ENCODE results near the gene SLC35A1.

DNA sequence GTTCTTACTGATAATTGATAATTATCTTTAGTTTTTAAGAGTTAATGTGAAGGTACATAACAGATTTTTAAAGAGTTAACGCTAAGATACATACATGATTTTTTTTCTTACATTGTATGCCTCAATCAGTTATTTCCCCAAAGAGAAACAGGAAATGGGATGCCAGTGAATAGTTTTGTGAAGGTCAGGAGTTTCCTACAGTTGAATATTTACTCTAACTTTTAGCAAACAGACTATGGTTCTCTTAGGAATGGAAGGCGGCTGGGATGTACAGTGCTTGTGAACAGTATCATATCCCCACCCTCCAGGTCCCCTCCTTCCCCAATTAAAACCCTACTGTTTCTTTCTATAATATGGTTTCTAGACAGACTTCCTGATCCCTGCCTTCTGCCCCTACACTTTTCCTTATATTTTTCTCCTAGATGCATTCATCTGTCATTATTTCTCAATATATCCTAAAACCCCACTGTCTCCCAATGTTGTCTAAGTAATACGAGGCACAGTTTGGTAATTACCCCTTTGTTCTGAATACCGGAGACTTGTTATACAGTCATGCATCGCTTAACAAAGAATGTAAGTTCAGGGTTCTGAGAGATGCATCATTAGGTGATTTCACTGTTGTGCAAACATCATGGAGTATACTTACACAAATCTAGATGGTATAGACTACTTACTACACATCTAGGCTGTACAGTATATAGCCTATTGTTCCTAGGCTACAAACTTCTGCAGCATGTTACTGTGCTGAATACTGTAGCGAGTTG lies 29.2 kb downstream of the SLC35A1 start:
- TF ChIP-seq USF1 (CRISPR knock-in tag; IDR thresholded peaks at IDR 0.05), result no peak
- no peak for TF ChIP-seq ETV6 (CRISPR knock-in tag; IDR thresholded peaks at IDR 0.05)
- TF ChIP-seq ATF1 (CRISPR knock-in tag; IDR thresholded peaks at IDR 0.05), result no peak
- TF ChIP-seq NFATC4 (CRISPR knock-in tag; IDR thresholded peaks at IDR 0.05), result no peak
- no peak for TF ChIP-seq ZNF416 (CRISPR knock-in tag; IDR thresholded peaks at IDR 0.05)
- TF ChIP-seq, protein P1, sequence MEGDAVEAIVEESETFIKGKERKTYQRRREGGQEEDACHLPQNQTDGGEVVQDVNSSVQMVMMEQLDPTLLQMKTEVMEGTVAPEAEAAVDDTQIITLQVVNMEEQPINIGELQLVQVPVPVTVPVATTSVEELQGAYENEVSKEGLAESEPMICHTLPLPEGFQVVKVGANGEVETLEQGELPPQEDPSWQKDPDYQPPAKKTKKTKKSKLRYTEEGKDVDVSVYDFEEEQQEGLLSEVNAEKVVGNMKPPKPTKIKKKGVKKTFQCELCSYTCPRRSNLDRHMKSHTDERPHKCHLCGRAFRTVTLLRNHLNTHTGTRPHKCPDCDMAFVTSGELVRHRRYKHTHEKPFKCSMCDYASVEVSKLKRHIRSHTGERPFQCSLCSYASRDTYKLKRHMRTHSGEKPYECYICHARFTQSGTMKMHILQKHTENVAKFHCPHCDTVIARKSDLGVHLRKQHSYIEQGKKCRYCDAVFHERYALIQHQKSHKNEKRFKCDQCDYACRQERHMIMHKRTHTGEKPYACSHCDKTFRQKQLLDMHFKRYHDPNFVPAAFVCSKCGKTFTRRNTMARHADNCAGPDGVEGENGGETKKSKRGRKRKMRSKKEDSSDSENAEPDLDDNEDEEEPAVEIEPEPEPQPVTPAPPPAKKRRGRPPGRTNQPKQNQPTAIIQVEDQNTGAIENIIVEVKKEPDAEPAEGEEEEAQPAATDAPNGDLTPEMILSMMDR (IDR thresholded peaks at IDR 0.05), result no peak
- TF ChIP-seq ESRRA (CRISPR knock-in tag; IDR thresholded peaks at IDR 0.05; ENCODE audit: borderline replicate concordance), result no peak
- TF ChIP-seq ERG (CRISPR knock-in tag; IDR thresholded peaks at IDR 0.05), result no peak
- no peak for TF ChIP-seq ZNF138 (CRISPR knock-in tag; conservative IDR thresholded peaks at IDR 0.05)
- TF ChIP-seq E2F1 (CRISPR knock-in tag; IDR thresholded peaks at IDR 0.05), result no peak
- TF ChIP-seq, protein P2, sequence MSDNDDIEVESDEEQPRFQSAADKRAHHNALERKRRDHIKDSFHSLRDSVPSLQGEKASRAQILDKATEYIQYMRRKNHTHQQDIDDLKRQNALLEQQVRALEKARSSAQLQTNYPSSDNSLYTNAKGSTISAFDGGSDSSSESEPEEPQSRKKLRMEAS (CRISPR knock-in tag; IDR thresholded peaks at IDR 0.05), result no peak
- no peak for TF ChIP-seq FOXP1 (CRISPR knock-in tag; IDR thresholded peaks at IDR 0.05; ENCODE audit: borderline replicate concordance)
- TF ChIP-seq STAT6 (CRISPR knock-in tag; conservative IDR thresholded peaks at IDR 0.05; ENCODE audit: low read depth), result no peak
- TF ChIP-seq, protein P3, sequence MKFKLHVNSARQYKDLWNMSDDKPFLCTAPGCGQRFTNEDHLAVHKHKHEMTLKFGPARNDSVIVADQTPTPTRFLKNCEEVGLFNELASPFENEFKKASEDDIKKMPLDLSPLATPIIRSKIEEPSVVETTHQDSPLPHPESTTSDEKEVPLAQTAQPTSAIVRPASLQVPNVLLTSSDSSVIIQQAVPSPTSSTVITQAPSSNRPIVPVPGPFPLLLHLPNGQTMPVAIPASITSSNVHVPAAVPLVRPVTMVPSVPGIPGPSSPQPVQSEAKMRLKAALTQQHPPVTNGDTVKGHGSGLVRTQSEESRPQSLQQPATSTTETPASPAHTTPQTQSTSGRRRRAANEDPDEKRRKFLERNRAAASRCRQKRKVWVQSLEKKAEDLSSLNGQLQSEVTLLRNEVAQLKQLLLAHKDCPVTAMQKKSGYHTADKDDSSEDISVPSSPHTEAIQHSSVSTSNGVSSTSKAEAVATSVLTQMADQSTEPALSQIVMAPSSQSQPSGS (CRISPR knock-in tag; IDR thresholded peaks at IDR 0.05; ENCODE audit: borderline replicate concordance, low read depth), result no peak

Measured in WTC11 (cell line).